SKM-1 treated with dmso at 0.1 percent for 144 hours (cell line): ENCODE measurements around the gene ADAMTS19.

Source experiments
- DNase-seq: peaks from one replicate; lab custom pipeline; 2025; ENCODE audit not compliant: unreplicated experiment; lab: John Stamatoyannopoulos, UW

The ADAMTS19 gene

DNA sequence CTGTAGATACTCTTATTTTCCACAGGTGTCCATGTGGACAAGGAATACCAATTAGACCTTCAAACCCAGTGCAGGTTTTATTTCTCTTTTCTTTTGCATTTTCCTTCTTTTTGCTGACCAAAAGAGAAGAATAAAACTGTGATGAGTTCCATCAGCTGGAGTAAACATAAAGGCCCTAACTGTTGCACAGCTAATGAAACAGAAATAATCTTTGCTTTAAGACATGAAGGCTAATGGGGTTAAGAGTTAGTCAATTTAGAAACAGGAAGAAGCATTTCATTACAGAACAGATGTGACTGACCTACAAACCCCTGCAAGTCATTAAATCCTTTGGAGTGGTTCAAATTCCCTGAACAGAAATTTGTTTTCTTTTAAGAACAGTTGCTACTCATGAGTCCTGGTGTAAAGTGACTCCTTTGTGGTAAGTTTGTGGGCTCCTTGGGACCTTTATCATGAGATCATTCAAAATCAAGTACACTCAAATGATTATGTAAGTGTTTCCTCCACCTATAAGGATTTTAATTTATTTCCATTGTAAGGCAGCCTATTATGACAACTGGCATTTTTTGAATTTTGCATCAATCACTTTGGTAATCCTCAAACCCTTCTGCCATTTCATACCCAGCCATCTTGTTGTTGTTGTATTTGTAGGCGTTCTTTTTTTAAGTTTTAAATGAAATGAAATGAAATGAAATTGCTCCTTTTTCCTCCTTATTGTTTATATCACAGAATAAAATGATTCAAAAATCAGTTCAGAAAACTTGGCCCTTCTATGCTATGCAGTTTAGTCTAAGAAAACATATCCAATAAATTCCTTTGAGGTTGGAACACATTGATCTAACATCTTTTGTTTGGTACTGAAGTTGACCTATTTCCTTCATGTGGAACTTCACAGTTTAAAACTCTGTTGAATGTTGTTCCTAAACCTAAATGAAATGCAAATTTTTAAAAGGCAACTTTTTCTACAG is 289.1 kb downstream of the ADAMTS19 start:
- no peak for DNase-seq

DNA sequence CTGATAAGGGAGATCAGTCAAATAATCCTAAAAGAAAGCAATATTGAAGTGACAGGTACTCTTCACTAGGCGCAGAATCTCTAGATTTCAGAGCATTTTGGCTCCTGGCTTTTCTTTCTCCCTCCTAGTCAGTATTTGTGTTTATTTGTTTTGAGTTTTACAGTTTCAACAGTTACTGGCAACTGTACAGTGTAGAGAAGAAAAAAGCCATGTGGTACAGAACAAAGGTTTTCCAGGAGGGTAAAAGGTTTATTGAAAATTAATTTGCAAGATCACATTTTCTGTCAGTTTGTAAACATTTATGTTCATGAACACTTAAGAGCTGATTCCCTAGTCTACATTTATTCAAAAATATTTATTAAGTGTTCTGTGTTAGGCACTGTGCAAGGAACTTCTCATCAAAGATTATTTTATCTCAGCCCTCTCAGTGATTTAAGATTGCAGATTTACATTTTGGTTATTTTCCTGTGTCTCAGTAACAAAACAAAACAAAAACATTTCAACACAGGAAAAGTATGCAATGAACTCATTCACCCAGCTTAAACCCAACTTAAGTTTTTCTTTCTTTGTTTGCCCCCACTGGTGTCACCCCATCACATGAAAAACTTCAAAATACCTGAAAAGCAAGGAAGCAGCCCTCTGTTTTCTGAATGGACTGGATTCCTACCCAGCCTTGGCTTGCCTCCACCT is 300.7 kb downstream of the ADAMTS19 start:
- DNase-seq: no peak

DNA sequence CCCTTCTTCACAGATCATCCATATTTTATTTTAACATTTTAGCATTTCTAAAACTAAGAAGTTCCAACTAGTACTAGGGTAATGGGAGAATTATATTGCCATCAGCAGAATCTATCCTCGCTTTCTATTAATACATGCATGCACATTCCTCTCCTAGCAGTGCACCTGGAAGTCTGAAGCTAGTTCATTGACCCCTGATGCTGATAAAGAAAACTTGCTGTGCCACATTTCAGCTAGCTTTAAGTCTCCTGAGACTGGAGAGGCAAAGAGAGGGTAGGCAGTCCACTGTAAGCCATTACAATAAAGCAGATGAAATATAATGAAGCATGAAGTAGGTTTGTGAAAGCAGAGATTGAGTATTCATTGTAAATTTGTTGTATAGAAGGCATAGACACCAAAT is 303.6 kb downstream of the ADAMTS19 start:
- no peak for DNase-seq

DNA sequence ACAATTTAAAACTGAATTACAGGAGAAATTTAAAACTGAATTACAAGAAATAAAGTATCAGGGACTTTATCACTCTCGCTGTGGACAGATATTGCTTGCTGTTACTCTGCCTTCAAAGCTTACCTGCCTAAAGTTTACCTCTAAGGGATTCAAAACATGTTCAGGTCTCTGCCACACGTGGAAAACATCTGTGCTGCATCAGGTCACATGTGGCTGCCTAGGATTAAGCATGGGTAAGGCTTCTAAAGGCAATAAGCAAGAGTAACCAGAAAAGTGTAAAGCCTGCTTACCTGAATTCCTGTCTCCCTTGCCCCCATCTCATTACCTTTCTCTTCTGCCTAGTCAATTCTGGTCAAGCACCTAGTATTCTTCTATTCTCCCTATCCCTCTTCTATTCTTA is 306.7 kb downstream of the ADAMTS19 start:
- DNase-seq: no peak

DNA sequence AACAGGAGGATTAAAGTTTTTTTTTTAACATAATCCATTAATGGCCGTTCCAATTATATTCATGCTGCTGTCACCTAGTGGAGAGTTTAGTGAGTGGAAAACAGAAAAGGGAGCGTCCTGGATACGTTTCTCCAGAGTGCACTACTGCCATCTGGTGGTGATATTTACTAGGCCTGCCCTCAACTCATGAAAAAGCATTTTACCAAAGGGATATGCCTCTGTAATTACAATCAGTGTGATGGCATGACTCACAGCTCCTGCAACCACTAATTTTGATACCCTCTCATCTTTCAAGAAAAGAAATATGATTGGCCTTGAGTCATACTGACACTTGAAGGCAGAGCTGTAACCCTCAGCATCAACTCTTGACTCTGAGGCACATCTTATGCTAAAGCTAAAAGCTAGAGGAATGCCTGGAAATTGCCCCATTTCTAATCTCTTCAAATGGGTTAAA is 307.9 kb downstream of the ADAMTS19 start:
- peak; percentile 84 for DNase-seq

DNA sequence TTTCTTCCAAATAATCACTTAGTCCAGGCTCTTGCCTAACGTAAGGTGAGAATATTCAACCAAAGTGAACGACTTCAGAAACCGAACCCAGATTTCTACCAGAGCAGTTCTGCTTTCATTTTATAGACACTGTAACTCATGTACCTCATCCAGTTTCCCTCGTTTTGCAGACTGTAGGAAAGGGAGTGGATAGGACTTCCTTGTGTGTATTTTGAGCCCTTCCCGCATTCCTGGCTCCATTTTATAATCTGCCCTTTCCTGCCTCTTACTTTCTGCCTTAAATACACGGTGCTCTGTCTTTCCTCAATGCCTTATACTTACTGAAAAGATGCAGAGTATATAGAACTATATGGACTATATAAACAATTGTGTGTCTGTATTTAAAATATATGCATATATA is 308.6 kb downstream of the ADAMTS19 start:
- no peak for DNase-seq

DNA sequence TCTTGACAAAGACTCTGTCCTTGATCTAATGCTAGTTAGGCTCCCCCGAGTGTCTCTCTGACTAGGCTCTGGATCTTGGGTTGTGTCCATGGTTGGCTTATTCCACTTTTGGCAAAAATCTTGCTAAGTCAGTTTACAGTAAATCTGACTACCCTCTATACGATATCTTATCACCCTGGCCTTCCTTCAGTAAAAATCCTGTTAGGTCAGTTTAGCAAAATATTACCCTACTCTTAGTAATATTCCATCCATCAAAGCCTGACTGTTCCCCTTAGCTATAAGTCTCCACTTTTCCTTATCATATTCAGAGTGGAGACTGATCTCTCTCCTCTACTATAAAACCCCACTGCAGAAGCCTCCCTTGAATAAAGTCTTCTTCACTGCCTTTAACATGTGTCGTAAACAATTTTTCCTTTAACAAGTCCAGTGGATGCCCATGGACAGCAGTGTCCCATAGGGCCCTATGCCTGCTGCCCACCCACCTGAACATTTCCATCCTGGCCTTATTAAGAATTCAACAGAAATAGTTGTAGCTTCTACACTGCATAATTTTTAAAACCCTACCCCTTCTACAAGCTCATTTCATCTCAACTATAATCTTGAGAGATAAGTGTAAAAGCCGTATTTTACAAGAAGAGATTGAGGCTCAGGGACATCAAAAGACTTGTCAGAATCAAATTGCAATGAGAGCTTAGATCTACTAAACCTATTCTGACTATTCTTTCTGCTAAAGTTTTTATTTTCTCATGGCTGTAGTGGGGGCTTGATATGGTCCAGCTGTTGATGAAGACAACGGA is 310.1 kb downstream of the ADAMTS19 start:
- no peak for DNase-seq

DNA sequence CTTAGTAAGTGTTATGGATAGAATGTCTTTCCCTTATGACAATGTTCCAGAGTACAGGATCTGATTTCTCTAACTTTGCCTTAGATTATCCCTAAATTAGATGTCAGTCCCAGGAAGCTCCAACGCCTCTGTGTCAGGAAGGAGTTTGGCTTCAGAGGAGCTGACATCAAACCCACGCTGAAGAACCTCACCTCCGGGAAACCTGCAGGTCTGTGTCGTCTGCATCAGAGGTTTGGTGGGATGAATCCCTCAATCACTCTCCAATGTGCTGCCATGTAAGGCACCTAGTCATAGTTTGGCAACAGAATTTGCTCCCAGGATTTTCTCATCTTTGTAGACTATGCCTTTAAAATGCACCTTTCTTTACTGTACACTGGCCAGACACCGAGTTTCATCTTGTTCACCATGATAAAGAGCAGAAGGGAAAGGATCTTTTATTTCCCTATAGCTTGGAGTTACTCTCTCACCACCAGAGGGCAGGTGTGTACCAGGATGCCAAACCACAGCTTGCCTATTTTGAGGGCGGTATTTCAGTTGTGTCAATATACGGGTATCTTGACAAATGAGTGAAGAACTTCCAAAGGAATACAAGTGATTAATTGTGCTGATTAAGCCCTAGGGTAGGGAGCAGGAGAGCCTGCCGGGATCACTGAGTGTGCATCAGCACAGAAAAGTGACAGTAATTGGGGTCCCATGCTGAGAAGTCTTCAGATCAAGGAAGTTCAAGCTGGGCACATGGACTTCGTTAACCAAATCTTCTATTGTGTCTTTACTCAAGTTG is 311.1 kb downstream of the ADAMTS19 start:
- DNase-seq: peak; percentile 64

DNA sequence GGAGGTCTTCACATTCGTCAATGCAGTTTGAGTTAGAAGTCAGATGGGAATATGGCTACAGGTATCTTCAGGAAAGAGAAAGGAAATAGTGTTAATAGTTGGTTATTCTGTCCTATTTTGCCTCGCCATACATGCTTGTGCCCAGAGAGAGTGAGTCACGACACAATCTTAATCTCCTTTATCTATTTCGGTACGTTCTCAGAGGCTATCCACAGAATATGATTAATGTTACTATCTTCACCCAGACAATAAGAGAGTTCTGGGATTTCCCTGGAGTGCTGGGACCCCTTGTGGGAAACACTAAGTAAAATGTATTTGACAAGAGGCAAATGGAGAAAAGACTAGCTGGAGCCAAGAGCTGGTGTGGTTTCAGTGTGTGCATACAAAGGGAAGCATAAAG is 313.3 kb downstream of the ADAMTS19 start:
- no peak for DNase-seq

DNA sequence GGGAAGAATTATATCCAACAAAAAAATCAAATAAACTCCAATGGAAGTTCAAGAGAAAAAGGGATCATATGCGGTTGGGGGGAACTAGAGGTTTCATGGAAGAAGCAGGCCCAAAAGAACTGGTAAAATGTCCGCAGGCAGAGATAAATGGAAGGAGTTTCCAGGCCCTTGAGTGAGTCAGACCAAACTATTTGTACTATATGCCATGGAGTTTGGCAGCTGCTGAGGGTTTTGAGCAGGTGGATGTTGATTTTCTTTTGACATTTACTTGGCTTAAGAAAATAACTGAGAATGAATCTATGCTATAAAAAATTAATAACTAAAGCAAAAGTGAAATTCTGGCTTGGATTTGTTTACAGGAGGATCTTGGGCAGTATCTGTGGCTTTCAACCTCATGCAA is 321.5 kb downstream of the ADAMTS19 start:
- no peak for DNase-seq
